OCI-M2 (cell line): Measurements from ENCODE around the gene RBM20.
"Not testable (repeated sequence)": the region's sequence is repeated elsewhere in the genome, so short reads cannot be mapped to it uniquely, and the experiment has no call there.

Experiments
- DNase-seq: peaks from one replicate; lab custom pipeline; 2025; ENCODE audit not compliant: unreplicated experiment; lab: John Stamatoyannopoulos, UW

The RBM20 gene

DNA sequence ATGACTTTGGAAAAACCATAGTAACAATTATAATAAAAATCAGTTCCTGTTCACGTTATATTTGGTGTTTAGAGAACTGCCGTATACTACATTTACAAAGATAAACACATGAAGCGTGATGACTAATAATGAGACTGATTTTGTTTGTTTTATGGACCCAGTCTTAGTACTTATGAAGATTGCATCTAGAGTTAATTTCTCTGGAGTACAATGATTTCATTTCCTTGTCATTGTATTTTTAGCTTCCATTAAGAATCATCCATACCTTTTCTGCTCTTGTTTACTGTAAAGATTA, 2.9 kb downstream of the RBM20 start:
- no peak for DNase-seq

DNA sequence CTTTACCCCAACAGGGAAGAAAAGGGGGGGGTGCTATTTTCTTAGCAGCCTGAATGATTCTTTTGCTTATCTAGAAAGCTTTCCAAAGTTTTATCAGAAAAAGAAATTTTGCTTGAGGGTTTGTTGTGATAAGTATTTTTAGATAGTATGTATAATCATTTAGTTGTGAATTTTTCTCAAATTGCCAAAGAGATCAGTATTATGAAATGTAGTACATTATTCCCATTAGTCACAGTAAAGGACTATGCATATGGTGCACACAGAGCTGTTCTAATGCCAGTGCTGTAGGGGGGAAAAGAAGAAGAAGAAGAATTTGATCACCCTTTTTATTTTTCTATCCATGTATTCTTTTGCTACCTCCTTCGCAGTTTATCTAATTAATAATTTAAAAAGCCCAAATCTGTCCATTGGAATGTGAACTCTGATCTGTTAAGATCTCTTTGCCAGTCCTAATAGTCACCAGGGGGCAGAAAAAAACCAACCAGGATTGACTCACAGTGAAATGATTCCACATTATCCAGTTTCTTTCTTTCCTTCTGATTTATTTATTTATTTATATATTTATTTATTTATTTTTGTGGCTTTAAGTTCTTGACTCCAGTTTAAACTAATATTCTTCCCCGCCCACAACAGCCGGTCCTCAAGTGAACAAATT, 4.7 kb downstream of the RBM20 start:
- no peak for DNase-seq

DNA sequence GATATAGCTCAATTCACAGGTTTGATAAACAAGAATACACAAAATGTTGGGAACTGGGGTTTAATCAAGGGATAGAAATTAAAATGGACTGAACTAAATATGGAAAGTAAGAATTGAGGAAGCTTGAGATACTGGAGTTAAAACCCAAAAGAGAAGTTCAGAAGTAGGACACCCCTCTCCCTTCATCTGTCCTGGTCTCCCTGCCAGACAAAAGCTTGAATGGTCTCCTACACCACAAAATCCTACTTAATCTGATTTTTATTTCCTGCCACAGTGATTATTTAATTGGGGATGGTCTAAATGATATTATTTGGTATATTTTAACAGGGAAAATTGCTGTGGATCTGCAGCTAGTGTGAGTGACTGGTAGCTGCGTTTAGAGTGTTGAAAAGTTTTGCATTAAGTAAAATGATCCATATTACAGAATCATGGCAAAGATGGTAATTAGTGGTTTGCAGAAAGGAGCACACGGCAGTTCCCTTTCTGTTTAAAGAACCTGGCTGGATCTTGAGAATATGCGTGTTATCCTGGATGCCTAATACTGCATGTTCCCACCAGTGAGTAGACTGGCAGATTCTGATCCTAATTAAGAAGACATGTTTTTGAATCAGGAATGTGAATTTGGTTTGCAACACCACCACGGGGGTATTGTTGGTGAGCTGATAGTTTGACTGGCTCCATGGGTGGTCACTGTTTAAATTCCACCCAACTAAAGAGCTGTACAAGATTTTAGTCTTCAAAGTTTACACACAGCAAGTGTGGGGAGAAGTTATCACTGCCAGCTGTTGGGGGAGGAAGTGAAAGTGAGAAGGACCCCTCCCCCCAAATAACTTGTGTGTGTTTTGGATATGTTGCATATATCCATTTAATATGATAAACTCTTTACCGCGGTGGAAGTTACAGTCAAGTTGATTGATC, 5.5 kb downstream of the RBM20 start:
- no peak for DNase-seq

DNA sequence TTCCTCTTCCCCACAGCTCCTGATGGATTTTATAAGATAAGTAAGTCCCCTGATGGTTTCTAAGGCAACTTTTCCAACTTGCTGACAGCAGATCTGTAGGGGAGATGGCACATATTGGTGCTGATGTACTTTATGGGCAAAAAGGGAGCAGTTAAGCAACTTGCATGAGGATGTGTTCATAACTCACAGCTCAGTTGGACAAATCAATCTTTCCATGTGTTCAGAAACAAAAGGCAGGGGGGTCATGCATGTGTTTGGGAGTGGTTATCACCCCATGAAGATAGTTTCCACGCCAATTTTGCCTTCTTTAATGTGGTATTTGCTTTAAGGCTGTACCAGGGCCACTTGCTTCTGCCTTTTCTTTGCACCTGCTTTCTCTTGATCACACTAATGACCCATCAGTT, 6.1 kb downstream of the RBM20 start:
- no peak for DNase-seq

DNA sequence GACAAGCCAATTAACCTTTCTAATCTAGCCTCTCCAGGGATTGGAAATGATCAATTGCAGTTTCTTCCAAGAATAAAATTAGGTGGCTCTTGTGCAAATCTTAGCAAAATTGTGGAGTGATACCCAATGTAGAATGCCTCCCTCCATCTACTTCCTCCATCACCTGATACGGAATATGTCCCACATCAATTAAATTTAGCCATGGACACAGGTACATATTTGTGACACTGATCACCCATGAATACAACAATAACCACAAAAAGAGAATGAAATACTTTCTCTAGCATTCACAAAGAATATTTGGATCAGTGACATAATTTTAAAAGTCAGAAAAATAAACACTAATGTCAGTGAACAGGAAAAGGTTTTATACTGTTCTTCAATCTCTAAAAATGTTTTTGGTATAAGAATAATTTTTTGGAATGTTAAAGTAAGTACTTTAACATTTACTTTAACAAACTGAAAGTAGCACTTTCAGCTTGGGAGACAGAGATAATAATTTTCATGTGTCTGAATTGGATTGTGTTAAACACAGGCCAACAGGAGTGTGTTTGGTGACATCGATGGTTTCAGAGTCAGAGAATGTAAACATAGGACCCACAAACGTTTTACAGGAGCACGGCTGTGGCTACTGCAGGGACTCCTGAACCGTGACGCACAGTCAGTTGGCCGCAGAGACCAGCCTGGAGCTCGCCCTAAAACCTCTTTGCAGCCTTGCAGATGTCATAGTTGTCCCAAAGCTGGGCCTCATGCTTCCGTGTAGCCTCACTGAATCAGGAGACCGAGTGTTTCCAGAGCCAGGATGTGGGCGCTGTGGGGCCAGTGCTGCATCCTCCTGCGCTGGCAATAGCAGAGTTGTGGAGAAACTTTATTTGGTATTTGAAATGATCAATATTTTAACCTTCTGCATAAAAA, 7.2 kb downstream of the RBM20 start:
- DNase-seq = no peak

DNA sequence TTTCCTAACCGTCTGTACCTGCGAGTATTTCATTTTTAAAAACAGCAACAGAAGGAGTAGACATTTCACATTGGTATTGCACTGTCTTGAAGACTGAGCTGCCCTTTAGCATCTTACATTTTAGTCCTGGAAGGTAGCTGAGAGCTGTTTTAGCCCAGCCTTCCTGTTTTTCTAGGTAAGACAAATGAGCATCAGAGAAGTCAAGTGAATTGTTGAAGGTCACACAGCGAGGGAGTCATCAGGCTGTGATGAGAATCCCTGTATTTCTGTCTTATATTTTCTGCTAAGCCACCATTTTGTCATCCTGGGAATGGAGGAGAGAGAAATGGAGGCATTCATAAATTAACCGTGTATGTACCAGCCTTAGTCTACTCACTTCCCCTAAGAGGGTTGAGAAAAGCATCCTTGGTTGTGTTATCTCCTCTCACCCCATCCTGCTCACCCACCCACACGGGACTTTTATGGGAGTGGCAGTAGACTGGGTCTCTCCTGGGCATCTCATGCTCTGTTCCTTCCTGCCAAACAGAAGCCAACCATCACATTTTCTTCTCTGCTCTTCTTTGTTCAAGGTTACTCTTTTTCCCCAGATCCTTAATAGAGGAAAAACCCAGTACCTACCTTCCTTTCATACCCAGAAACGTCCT, 8.5 kb downstream of the RBM20 start:
- DNase-seq = no peak

DNA sequence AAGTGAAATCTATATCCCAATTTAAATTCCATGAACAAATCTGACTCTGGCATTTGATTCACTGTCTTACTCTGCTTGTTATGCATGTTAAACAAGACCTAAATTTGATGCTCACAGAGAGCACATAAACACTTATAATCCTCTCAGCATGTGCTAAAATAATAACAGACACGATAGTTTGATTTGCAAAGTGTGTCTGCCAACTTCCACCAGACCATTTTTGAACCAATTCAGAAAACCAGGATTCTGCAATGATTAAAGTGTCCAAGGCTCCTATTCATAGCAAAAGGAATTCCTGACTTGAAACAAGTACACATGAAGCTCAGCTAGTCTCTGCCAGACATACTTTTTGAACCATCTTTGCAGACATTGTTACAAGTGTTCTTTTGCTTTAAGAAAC, 11.2 kb downstream of the RBM20 start:
- no peak for DNase-seq

DNA sequence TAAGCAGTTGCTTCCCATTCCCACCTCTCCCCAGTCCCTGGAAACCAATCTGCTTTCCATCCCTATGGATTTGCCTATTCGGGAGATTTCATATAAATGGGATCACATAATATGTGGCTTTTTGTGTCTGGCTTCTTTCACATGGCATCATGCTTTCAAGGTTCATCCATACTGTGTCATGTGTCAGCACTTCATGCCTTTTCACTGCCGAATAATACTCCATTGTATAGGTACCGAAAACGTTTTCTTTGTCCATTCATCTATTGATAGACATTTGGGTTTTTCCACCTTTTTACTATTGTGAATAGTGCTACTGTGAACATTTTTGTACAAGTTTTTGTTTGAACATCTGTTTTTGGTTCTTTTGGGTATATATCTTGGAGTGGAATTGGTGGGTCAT, 12.5 kb downstream of the RBM20 start:
- no peak for DNase-seq

DNA sequence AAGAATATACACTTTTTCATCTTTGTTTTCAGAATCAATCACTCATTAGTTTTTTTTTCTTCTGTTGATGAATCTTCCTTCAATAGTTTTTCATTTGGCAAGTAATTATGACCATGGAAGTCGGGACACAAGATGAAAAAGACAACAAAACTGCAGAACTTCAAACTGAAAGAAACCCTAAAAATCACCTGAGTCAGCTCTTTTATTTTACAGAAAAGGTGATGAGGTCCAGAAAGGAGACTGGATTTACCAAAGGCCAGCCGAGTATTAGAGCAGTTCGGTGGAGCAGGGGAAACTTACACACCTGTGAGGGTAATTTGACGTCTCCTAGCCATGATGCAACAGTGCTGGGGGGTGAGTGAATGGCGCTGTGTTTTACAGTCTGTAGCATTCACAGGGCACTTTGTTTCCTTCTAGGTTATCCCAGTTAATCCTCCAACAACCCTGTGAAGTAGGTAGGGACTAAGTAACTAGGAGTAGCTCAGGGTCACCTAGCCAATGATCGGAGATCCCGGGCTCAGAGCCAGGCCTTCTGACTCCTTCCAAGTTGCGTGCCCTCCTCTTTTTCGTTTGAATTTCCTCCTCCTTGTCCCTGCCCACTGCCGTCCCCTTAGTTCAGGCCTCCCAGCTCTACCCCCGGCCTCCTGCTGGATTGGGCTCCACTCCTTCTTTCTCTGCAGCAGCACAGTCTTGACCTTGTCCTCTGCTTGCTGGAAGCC, 14.0 kb downstream of the RBM20 start:
- DNase-seq = no peak

DNA sequence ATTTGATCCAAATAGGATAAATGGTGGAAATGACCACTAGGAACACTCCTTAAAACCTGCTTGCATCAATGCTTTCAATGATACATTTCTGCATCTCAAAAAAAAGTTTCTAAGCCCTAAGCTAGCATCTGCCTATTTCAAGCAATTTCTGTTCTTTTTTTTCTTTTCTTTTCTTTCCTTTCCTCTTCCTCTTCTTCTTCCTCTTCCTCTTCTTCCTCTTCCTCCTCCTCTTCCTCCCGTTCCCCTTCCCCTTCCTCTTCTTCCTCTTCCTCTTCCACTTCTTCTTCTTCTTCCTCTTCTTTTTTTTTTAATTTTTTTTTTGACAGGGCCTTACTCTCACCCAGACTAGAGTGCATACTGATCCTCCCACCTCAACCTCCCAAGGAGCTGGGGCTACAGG, 15.4 kb downstream of the RBM20 start:
- no peak for DNase-seq

DNA sequence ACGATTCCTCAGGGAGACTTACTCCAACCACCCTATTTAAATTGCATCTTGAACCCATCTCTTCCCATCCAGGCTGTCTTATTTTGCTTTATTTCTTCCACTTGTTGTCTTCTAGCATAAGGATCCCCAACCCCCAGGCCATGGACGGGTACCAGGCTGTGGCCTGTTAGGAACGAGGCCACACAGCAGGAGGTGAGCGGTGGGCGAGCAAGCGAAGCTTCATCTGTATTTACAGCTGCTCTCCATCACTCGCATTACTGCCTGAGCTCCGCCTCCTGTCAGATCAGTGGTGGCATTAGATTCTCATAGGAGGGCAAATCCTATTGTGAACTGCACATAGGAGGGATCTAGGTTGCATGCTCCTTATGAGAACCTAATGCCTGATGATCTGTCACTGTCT, 16.2 kb downstream of the RBM20 start:
- DNase-seq = not testable (repeated sequence)

DNA sequence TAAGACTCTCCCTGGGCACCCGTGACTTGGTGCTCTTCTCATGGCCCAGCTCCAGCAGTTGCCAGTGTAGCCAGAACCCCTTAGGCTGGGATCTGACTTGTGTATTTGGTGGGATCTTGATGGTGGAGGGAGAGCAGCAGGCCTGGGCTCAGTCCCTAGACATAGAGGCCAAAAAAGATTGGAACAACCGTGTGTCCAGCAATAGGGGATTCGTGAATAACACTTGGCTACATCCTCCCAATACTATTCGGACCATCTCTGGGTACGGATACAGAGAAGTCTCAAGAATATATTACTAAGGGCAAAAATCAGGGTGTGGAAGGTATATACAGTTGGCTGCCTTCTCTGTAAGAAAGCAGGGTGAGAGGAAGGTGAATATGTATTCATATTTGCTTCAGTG, 17.2 kb downstream of the RBM20 start:
- DNase-seq = no peak

DNA sequence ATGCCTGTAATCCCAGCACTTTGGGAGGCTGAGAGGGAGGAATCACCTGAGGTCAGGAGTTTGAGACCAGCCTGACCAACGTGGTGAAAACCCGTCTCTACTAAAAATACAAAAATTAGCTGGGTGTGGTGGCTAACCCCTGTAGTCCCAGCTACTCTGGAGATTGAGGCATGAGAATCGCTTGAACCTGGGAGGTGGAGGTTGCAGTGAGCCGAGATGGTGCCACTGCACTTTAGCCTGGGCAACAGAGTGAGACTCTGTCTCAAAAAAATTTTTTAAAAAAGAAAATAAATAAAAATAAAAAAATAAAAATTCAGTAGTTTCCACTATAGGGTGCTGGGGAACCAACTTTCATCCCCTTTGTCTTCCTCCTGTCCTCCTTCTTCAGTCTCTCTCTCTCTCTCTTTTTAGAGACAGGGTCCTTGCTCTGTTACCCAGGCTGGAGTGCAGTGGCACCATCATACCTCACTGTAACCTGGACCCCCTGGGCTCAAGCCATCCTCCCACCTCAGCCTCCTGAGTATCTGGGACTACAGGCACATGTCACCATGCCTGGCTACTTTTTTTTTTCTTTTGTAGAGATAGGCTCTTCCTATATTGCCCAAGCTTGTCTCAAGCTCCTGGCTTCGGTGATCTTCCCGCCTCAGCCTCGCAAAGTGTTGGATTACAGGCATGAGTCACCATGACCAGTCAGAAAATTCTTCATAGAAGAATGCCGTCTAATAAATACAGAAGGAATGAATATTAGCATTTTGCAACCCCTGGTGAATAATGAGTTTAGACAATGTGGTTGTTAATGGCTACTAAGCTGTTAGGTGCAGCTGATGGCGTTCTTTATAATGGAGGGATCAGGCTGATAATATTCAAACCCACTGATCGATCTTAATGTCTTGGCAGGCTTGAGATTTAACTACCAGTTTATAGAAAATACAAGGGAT, 20.6 kb downstream of the RBM20 start:
- DNase-seq = no peak

DNA sequence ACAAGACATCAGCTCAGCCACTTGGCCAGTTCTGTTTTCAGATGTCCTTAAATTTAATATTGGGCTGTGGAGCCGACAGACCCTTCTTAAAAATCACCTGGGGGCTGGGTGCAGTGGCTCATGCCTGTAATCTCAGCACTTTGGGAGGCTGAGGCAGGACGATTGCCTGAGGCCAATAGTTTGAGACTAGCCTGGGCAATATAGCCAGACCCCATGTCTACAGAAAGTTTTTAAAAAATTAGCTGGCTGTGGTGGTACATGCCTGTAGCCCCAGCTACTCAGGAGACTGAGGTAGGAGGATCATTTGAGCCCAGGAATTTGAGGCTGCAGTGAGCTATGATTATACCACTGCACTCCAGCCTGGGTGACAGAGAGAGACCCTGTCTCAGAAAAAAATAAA, 22.1 kb downstream of the RBM20 start:
- DNase-seq = not testable (repeated sequence)

DNA sequence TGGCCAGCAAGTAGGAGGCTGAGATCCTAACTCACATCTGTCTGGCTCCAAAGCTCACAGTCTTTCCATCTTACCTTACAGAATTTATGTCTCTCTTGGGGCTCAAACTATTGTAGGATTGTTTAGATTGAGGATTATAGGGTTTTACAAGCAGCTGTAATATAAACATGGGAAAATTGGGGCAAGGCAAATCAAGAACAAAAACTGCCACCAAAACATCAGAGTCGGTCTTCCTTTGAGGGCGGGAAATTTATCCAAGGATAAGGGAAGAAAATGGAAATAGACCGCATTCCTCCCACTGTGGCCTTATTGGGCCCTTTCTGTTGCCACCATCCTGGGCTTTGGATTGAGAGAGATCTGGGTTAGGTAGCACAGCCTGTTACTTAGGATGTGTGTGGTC, 22.5 kb downstream of the RBM20 start:
- DNase-seq = no peak

DNA sequence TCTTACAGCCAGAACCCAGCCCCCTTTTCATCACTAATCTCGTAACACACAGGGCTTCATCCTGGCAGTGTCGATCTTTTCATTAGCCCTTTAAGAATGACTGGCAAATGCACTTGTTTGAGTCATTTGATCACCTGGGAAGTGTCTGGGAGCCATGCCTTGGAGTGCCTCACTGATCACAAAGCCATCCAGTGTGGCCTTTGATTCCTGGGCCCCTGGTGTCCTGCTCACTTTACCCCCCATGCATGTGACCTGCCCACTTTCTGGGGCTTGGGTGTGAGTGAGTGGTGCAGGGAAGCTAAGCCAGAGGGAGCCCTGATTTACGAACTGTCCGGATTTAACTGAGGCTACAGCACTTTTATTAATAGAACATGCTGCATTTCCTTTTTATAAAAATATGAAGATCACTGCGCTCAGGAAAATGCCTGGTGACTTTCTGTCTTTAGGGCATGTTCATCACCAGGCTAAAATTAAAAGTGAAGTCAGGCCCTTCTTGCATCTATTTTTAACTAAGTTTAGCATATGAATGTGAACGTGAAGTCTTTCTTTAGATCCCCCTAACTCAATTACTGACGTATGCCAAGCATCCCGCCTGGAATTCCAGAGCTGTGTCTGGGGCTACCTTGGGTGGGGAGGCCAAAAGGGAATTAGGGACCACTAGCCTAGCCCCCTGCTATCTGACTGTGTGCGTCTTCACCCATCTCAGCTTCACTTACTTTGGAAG, 23.6 kb downstream of the RBM20 start:
- no peak for DNase-seq

DNA sequence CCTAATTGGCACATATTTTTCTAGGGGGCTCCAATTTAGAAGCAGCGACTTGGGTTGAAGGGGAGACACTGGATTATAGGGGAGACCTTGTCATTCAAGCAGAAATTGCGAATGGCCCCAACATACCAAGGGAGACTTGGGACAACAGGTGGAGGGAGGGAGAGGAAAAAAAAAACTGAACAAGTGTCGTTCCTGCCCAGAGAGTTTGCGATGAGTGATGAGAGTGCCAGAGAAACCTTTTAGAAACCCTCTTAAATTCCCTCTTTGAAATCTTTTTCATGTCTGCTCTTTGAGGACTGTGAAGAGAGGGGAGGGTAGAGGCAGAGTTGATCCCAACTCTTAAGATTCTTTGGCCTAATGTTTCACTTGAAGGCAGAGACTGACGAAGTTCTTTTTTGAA, 24.3 kb downstream of the RBM20 start:
- DNase-seq = no peak

DNA sequence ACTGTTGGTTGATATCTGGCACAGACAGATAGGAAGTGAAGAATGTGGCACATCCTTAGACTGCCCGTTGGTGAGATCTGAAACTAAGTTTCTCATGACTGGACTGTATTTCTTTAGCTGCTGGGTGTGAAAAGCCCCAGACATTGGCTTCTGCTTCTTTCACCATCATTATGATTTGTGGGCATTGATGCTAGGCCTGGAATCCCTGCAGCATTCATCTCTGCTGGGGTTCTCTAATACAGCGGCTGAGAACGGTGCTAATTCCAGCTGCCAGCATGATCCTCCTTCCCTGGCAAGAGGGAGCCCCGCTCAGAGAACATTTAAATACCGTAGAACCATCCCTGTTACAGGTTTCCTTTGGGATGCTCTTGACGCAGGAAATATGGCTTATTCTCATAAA, 26.2 kb downstream of the RBM20 start:
- no peak for DNase-seq
